HEK293 (cell line): ENCODE data around the gene ZNF524.

ENCODE experiments used
- HOXC10 ChIP-seq: sonication (generic); formaldehyde crosslinking; IDR thresholded peaks from 2 replicates; pipeline ENCODE4 v1.8.1; 2023; ENCODE audit warnings: mild to moderate bottlenecking, missing genetic modification reagents
- RBAK ChIP-seq: fragments of 450-650 bp; formaldehyde crosslinking; IDR thresholded peaks from 2 replicates; pipeline ENCODE4 v1.5.1; 2016; ENCODE audit warnings: missing biosample characterization, missing genetic modification characterization
- SCRT1 ChIP-seq: fragments of 450-650 bp; formaldehyde crosslinking; IDR thresholded peaks from 2 replicates; pipeline ENCODE4 v1.5.1; 2016; ENCODE audit warnings: missing biosample characterization, missing genetic modification characterization, borderline replicate concordance
- SP2 ChIP-seq: fragments of 450-650 bp; formaldehyde crosslinking; IDR thresholded peaks from 2 replicates; pipeline ENCODE4 v1.5.1; 2016; ENCODE audit warnings: missing biosample characterization, missing genetic modification characterization
- YY2 ChIP-seq: fragments of 450-650 bp; formaldehyde crosslinking; IDR thresholded peaks from 2 replicates; pipeline ENCODE4 v1.5.1; 2016; ENCODE audit warnings: missing biosample characterization, missing genetic modification characterization
- ZNF112 ChIP-seq: fragments of 450-650 bp; formaldehyde crosslinking; IDR thresholded peaks from 2 replicates; pipeline ENCODE4 v1.5.0; 2017; ENCODE audit warnings: missing biosample characterization, missing genetic modification characterization
- ZNF114 ChIP-seq: fragments of 450-650 bp; formaldehyde crosslinking; IDR thresholded peaks from 2 replicates; pipeline ENCODE4 v1.5.0; 2017; ENCODE audit warnings: missing biosample characterization, missing genetic modification characterization
- ZNF140 ChIP-seq: fragments of 450-650 bp; formaldehyde crosslinking; IDR thresholded peaks from 2 replicates; pipeline ENCODE4 v1.5.1; 2016; ENCODE audit warnings: missing biosample characterization, missing genetic modification characterization
- ZNF302 ChIP-seq: fragments of 450-650 bp; formaldehyde crosslinking; IDR thresholded peaks from 2 replicates; pipeline ENCODE4 v1.5.1; 2016; ENCODE audit warnings: missing biosample characterization, missing genetic modification characterization, low read depth
- ZNF391 ChIP-seq: fragments of 450-650 bp; formaldehyde crosslinking; IDR thresholded peaks from 2 replicates; pipeline ENCODE4 v1.5.1; 2016; ENCODE audit warnings: low read depth, missing biosample characterization, missing genetic modification characterization, borderline replicate concordance
- ZNF48 ChIP-seq: fragments of 450-650 bp; formaldehyde crosslinking; IDR thresholded peaks from 2 replicates; pipeline ENCODE4 v1.5.1; 2016; ENCODE audit warnings: missing biosample characterization, missing genetic modification characterization
- ZNF501 ChIP-seq: fragments of 450-650 bp; formaldehyde crosslinking; IDR thresholded peaks from 2 replicates; pipeline ENCODE4 v1.5.1; 2016; ENCODE audit warnings: missing biosample characterization, missing genetic modification characterization
- ZNF548 ChIP-seq: fragments of 450-650 bp; formaldehyde crosslinking; IDR thresholded peaks from 2 replicates; pipeline ENCODE4 v1.5.1; 2016; ENCODE audit warnings: missing biosample characterization, missing genetic modification characterization
- ZNF585B ChIP-seq: fragments of 450-650 bp; formaldehyde crosslinking; IDR thresholded peaks from 2 replicates; pipeline ENCODE4 v1.5.1; 2016; ENCODE audit warnings: missing biosample characterization, missing genetic modification characterization
- ZNF624 ChIP-seq: fragments of 450-650 bp; formaldehyde crosslinking; IDR thresholded peaks from 2 replicates; pipeline ENCODE4 v1.5.1; 2017; ENCODE audit warnings: missing biosample characterization, missing genetic modification characterization
- ZNF629 ChIP-seq: fragments of 450-650 bp; formaldehyde crosslinking; IDR thresholded peaks from 2 replicates; pipeline ENCODE4 v1.5.1; 2017; ENCODE audit warnings: missing biosample characterization, missing genetic modification characterization
- ZNF654 ChIP-seq: fragments of 450-650 bp; formaldehyde crosslinking; IDR thresholded peaks from 2 replicates; pipeline ENCODE4 v1.5.1; 2016; ENCODE audit warnings: low read depth, missing biosample characterization, missing genetic modification characterization
- ZNF701 ChIP-seq: fragments of 450-650 bp; formaldehyde crosslinking; IDR thresholded peaks from 2 replicates; pipeline ENCODE4 v1.5.1; 2016; ENCODE audit warnings: missing biosample characterization, missing genetic modification characterization
- ZNF747 ChIP-seq: fragments of 450-650 bp; formaldehyde crosslinking; IDR thresholded peaks from 2 replicates; pipeline ENCODE4 v1.5.1; 2016; ENCODE audit warnings: missing biosample characterization, missing genetic modification characterization
- ZNF776 ChIP-seq: fragments of 450-650 bp; formaldehyde crosslinking; IDR thresholded peaks from 2 replicates; pipeline ENCODE4 v1.5.0; 2017; ENCODE audit warnings: missing biosample characterization, missing genetic modification characterization, borderline replicate concordance
- ZNF830 ChIP-seq: fragments of 450-650 bp; IDR thresholded peaks from 2 replicates; pipeline ENCODE4 v1.5.0; 2018; ENCODE audit warnings: missing biosample characterization, missing genetic modification characterization, low read depth, mild to moderate bottlenecking, moderate library complexity
- ZNF843 ChIP-seq: fragments of 450-650 bp; formaldehyde crosslinking; IDR thresholded peaks from 2 replicates; pipeline ENCODE4 v1.5.1; 2016; ENCODE audit warnings: missing biosample characterization, missing genetic modification characterization
- TF ChIP-seq, protein P1 (sequence below): sonication (generic); formaldehyde crosslinking; IDR thresholded peaks from 2 replicates; pipeline ENCODE4 v1.8.1; 2022; ENCODE audit warnings: mild to moderate bottlenecking, moderate library complexity, missing genetic modification reagents
- TF ChIP-seq, protein P2 (sequence below): fragments of 450-650 bp; formaldehyde crosslinking; IDR thresholded peaks from 2 replicates; pipeline ENCODE4; 2016; ENCODE audit warnings: missing biosample characterization, missing genetic modification characterization
- TF ChIP-seq, protein P3 (sequence below): fragments of 450-650 bp; formaldehyde crosslinking; IDR thresholded peaks from 2 replicates; pipeline ENCODE4 v1.5.1; 2016; ENCODE audit warnings: missing biosample characterization, missing genetic modification characterization
- TF ChIP-seq, protein P4 (sequence below): fragments of 450-650 bp; formaldehyde crosslinking; conservative IDR thresholded peaks from 2 replicates; pipeline ENCODE4 v1.5.1; 2016; ENCODE audit warnings: low read depth, missing biosample characterization, missing genetic modification characterization
- TF ChIP-seq, protein P5 (sequence below): fragments of 450-650 bp; formaldehyde crosslinking; IDR thresholded peaks from 2 replicates; pipeline ENCODE4 v1.5.1; 2016; ENCODE audit warnings: missing biosample characterization, missing genetic modification characterization, borderline replicate concordance

Gene ZNF524

DNA sequence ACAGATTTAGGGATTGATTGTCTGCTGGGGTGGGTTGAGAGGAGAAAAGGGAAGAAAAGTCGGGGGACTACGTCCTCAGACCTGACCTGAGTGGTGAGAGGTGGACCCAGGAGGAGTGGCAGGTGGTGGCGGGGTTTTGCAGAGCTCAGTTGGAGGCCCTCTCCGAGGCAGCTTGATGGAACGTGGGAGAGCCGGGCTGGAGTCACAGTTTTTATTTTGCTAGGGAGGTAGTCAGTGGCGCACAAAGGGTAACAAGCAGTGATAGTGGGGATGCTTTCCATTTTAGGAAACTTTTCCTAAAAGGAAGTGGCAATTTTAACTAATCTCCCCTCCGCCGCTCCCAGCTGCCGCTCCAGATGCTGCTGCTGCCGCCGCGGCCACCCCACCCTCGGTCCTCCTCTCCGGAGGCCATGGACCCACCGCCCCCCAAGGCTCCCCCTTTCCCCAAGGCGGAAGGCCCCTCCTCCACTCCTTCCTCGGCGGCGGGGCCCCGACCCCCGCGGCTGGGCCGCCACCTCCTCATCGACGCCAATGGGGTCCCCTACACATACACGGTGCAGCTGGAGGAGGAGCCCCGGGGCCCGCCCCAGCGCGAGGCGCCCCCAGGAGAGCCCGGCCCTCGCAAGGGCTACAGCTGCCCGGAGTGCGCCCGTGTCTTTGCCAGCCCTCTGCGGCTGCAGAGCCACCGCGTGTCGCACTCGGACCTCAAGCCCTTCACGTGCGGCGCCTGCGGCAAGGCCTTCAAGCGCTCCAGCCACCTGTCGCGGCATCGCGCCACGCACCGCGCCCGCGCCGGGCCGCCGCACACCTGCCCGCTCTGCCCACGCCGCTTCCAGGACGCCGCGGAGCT, 42.3 kb downstream of the ZNF524 start (continued):
- TF ChIP-seq, protein P1, sequence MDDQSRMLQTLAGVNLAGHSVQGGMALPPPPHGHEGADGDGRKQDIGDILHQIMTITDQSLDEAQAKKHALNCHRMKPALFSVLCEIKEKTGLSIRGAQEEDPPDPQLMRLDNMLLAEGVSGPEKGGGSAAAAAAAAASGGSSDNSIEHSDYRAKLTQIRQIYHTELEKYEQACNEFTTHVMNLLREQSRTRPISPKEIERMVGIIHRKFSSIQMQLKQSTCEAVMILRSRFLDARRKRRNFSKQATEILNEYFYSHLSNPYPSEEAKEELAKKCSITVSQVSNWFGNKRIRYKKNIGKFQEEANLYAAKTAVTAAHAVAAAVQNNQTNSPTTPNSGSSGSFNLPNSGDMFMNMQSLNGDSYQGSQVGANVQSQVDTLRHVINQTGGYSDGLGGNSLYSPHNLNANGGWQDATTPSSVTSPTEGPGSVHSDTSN (CRISPR knock-in tag) = 0 out of 2 replicates have a peak, but pooled peaks have one; percentile 61
- TF ChIP-seq ZNF548 (no peak), ZNF830 (tag by site-specific recombination) (no peak), ZNF391 (tag by site-specific recombination) (no peak), ZNF629 (tag by site-specific recombination) (no peak), ZNF302 (no peak), ZNF114 (no peak), ZNF654 (tag by site-specific recombination) (no peak), ZNF843 (no peak), YY2 (tag by site-specific recombination) (no peak), ZNF112 (tag by site-specific recombination) (no peak), ZNF48 (tag by site-specific recombination) (no peak), ZNF747 (tag by site-specific recombination) (no peak), SCRT1 (no peak), ZNF501 (tag by site-specific recombination) (no peak), ZNF140 (tag by site-specific recombination) (no peak), ZNF776 (tag by site-specific recombination) (no peak), ZNF585B (no peak), SP2 (tag by site-specific recombination) (peak; percentile 18), RBAK (tag by site-specific recombination) (no peak), HOXC10 (CRISPR knock-in tag) (no peak), ZNF624 (tag by site-specific recombination) (no peak), ZNF701 (tag by site-specific recombination) (no peak)
- TF ChIP-seq, protein P2, sequence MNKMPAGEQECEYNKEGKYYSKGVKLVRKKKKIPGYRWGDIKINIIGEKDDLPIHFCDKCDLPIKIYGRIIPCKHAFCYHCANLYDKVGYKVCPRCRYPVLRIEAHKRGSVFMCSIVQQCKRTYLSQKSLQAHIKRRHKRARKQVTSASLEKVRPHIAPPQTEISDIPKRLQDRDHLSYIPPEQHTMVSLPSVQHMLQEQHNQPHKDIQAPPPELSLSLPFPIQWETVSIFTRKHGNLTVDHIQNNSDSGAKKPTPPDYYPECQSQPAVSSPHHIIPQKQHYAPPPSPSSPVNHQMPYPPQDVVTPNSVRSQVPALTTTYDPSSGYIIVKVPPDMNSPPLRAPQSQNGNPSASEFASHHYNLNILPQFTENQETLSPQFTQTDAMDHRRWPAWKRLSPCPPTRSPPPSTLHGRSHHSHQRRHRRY (tag by site-specific recombination) = no peak
- TF ChIP-seq, protein P3, sequence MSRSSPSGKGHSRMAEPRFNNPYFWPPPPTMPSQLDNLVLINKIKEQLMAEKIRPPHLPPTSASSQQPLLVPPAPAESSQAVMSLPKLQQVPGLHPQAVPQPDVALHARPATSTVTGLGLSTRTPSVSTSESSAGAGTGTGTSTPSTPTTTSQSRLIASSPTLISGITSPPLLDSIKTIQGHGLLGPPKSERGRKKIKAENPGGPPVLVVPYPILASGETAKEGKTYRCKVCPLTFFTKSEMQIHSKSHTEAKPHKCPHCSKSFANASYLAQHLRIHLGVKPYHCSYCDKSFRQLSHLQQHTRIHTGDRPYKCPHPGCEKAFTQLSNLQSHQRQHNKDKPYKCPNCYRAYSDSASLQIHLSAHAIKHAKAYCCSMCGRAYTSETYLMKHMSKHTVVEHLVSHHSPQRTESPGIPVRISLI (tag by site-specific recombination) = no peak
- TF ChIP-seq, protein P4, sequence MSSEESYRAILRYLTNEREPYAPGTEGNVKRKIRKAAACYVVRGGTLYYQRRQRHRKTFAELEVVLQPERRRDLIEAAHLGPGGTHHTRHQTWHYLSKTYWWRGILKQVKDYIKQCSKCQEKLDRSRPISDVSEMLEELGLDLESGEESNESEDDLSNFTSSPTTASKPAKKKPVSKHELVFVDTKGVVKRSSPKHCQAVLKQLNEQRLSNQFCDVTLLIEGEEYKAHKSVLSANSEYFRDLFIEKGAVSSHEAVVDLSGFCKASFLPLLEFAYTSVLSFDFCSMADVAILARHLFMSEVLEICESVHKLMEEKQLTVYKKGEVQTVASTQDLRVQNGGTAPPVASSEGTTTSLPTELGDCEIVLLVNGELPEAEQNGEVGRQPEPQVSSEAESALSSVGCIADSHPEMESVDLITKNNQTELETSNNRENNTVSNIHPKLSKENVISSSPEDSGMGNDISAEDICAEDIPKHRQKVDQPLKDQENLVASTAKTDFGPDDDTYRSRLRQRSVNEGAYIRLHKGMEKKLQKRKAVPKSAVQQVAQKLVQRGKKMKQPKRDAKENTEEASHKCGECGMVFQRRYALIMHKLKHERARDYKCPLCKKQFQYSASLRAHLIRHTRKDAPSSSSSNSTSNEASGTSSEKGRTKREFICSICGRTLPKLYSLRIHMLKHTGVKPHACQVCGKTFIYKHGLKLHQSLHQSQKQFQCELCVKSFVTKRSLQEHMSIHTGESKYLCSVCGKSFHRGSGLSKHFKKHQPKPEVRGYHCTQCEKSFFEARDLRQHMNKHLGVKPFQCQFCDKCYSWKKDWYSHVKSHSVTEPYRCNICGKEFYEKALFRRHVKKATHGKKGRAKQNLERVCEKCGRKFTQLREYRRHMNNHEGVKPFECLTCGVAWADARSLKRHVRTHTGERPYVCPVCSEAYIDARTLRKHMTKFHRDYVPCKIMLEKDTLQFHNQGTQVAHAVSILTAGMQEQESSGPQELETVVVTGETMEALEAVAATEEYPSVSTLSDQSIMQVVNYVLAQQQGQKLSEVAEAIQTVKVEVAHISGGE (tag by site-specific recombination) = 0 out of 2 replicates have a peak, but pooled peaks have one; percentile 12
- TF ChIP-seq, protein P5, sequence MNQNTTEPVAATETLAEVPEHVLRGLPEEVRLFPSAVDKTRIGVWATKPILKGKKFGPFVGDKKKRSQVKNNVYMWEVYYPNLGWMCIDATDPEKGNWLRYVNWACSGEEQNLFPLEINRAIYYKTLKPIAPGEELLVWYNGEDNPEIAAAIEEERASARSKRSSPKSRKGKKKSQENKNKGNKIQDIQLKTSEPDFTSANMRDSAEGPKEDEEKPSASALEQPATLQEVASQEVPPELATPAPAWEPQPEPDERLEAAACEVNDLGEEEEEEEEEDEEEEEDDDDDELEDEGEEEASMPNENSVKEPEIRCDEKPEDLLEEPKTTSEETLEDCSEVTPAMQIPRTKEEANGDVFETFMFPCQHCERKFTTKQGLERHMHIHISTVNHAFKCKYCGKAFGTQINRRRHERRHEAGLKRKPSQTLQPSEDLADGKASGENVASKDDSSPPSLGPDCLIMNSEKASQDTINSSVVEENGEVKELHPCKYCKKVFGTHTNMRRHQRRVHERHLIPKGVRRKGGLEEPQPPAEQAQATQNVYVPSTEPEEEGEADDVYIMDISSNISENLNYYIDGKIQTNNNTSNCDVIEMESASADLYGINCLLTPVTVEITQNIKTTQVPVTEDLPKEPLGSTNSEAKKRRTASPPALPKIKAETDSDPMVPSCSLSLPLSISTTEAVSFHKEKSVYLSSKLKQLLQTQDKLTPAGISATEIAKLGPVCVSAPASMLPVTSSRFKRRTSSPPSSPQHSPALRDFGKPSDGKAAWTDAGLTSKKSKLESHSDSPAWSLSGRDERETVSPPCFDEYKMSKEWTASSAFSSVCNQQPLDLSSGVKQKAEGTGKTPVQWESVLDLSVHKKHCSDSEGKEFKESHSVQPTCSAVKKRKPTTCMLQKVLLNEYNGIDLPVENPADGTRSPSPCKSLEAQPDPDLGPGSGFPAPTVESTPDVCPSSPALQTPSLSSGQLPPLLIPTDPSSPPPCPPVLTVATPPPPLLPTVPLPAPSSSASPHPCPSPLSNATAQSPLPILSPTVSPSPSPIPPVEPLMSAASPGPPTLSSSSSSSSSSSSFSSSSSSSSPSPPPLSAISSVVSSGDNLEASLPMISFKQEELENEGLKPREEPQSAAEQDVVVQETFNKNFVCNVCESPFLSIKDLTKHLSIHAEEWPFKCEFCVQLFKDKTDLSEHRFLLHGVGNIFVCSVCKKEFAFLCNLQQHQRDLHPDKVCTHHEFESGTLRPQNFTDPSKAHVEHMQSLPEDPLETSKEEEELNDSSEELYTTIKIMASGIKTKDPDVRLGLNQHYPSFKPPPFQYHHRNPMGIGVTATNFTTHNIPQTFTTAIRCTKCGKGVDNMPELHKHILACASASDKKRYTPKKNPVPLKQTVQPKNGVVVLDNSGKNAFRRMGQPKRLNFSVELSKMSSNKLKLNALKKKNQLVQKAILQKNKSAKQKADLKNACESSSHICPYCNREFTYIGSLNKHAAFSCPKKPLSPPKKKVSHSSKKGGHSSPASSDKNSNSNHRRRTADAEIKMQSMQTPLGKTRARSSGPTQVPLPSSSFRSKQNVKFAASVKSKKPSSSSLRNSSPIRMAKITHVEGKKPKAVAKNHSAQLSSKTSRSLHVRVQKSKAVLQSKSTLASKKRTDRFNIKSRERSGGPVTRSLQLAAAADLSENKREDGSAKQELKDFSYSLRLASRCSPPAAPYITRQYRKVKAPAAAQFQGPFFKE (tag by site-specific recombination) = no peak
